ENCODE measurements around the gene ADAT3. TPM values are rescaled to one million over a fixed set of nuclear protein-coding genes. Genes with fewer than 3 reads are reported as not detected.

ADAT3 gene
- polyA plus RNA-seq (ENCODE audit: insufficient read length): 2.4 TPM
- long read RNA-seq, donor 1, partial matches to known transcripts: 0 of 1 reads
- long read RNA-seq, donor 1, other reads (novel, unspliced or antisense): 0 of 1 reads
- long read RNA-seq, donor 2: 0 reads
- long read RNA-seq, donor 3: 0 reads
- long read RNA-seq, donor 4: 0 reads
- long read RNA-seq, donor 5, partial matches to known transcripts: 0 of 3 reads
- long read RNA-seq, donor 5, other reads (novel, unspliced or antisense): 0 of 3 reads
- long read RNA-seq, donor 6: 0 reads
- long read RNA-seq, donor 7: 0 reads
- long read RNA-seq, donor 8: 0 reads

DNA sequence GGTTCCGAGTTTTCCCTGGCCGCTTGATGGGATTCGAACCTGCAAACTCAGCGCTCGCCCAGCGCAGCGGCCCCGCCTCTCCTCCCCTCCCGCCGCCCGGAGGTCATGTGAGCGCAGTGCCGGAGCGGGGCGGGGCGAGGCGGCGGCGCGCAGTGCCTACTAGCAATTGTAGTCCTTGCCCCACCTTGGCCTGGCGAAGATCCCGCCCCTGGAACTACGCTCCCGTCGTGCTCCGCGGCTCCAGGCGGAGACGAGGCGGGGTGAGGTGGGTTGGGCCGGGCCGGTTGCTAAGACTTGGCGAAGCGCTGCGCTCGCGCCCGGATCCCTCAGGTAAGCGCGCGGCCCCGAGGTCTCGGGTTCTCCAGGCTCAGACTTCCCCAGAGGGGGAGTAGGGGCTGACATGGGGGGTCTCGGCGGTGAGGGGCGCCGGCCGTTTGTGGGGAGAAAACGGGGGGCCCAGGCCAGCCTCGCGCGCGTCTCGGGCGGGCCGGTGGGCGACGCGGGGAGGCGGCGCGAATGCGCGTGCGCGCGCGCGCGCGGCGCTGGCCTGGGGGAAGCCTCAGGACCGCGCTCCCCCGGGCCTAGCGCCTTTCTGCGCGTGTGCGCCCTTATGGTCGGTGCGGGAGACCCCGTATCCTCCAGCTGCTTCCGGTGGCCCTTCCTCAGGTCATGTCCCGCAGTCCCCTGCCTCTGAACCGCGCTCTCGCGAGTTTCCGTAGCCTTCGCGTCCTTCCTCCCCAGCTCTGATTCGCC lies at the start of gene ADAT3, which contains the start of gene SCAMP4:
TSS of gene ADAT3 (plus strand) at position 290 of the 753 bp plus-strand sequence. CDS start 6,649 bp downstream, outside the sequence.
TSS of gene SCAMP4 (plus strand) at position 290 of the 753 bp plus-strand sequence. CDS start 9,621 bp downstream, outside the sequence.
- peak; percentile 97 for DNase-seq

DNA sequence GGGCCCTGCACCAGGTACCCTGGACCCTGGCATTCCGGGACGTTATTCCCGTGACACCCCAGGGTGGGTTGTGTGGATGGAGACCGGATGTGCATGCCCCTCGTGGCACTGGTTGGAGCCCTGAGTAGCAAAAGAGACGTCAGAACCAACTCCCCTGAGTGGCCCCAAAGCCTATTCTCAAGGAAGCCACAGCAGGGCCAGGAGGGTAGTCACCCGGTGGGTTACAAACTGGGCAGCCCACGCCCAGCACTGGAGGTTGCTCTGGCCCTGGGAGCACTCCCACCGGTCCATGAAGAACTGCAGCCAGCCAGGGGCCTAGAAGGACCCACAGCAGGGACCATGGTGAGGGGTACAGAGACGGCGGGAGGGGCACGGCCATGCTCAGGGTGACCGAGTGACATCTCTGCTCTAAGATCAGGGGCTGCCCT lies 49.4 kb upstream of the ADAT3 start:
- DNase-seq: no peak

DNA sequence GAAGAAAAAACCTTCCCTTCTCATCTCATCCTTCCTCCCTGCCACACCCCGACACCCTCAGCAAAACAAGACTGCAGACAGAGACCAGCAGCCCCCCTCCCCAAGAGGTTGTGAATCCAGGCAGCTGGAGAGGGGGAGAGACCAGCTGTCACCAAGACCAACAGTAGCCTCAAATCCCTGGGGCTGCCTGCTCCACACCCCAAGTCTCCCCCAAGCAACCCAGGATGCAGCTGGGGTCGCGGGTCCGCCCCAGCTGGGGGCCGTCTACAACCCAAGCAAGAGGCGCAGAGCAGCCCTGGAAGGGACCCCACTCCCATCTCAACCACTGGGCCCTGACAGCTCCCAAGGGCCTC lies 48.9 kb upstream of the ADAT3 start:
- DNase-seq: no peak

DNA sequence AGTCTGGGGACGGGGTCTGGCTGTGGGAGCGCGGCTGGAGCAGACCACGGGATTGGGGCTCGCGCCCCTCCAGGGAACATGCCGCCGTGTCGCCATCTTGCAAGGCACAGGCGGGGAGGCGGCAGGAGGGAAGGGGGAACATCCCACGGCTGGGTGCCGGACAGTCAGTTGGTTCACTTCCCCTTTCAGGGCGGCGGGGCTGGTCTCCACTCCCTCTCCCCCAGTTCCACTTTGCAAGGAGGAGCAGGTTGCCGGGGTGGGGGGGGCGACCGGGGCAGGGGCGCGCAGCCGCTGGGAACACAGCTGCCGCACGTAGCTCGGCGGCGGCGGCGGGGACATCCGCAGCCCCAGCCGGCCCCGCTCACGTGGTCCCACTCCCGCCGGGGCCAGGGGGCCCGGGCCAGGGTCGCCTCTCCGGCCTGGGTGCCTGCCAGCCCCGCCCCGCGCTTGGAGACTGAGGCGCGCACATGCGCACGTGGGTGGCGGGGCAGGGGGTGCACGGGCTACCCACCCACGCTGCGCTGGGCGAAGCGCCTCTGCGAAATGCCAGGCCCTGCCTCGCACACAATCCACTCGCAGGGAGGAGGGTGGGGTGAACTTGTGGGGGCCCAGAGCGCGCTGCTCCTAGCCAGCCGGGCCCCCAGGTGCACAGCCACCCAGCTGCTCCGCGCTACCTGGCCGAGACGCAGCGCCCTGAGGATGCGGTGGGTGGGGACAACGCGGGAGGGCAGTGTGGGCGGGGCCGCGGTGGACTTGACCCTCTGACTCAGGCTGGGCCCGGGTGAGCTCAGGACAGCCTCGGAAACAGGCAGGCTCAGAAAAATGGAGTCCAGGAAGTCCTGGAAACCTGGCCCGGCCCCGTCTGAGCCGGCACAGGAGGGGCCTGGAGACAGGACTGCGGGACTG lies 48.2 kb upstream of the ADAT3 start:
- DNase-seq: no peak

DNA sequence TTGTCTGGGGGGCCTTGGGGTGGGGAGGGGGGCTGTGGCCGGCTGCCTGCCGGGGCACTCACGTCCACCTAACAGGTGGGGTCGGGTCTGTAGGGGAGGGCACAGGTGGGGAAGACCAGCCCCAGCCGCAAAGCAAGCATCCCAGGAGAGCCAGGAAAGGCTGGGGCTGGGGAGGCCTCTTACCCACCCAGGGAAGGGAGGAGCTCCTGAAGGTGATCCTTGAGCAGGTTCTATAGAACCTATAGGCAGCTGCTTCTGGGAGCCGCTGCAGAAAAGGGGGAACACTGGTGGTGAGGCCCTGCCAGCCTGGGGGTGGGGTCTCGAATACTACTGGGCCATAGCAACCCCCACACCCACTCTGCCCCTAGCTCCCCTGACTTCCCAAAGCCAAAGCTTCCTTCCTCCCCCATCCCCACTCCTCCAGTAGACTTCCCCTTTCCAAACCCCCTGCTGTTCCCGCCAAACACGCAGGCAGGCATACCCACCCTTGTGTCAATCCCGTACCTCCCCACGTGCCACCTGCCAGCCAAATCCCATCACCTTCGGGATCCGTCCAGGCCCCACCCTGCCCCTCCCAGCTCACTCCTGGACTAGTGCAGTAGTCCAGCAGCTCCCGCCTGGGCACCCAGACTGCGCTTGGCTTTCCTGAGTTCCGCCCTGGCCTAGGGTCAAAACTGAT lies 47.4 kb upstream of the ADAT3 start:
- DNase-seq: no peak

DNA sequence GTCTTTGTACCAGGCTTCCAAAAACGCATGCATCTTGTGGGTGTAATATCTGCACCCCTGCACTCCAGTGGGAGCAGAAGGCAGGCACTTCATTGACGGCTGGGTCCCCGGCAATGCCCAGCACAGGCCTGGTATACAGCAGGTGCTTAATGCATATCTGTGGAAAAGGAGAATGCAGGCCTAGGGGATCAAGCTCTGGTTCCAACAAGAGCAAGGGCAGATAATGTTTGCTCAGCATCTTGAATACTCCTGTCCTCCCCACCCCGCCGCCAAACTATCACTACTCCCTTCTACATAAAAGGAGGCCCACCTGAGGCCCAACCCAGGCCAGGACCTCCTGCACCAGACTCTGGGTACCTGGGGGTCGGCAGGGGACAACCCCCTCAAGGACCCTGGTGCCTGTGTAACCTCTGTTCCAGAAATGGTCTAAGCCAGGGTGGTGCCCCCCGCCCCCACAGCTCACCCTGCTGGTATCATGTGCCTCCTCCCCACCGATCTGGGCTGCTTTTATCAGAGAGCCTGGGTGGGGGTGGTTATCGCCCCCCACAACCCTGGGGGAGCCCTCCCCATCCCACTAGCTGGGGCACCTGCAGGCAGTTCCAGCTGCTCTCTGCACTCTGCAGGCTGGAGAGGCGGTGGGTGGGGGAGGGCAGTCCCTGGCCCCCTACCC lies 46.7 kb upstream of the ADAT3 start:
- DNase-seq: no peak

DNA sequence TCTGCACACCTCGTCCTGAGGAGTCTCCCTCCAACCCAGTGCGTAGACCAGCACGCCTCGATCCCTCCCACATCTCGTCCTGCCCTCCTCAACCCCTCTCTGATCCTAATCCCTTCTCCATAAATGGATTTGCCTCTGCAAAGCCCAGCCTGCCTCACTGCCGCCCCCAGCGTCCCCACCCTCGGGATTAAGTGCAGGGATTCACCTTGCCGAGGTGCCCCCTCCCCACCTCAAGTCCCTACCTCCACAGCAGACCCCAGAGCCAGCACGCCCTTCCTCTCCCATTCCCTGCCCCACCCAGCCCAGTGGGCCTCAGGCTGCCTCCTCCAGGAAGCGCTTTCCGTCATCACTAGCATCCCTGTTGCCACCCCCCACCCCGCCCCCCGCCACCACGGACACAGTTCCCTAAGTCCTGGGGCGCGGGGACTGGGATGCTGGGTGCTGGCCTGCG lies 45.8 kb upstream of the ADAT3 start:
- no peak for DNase-seq

DNA sequence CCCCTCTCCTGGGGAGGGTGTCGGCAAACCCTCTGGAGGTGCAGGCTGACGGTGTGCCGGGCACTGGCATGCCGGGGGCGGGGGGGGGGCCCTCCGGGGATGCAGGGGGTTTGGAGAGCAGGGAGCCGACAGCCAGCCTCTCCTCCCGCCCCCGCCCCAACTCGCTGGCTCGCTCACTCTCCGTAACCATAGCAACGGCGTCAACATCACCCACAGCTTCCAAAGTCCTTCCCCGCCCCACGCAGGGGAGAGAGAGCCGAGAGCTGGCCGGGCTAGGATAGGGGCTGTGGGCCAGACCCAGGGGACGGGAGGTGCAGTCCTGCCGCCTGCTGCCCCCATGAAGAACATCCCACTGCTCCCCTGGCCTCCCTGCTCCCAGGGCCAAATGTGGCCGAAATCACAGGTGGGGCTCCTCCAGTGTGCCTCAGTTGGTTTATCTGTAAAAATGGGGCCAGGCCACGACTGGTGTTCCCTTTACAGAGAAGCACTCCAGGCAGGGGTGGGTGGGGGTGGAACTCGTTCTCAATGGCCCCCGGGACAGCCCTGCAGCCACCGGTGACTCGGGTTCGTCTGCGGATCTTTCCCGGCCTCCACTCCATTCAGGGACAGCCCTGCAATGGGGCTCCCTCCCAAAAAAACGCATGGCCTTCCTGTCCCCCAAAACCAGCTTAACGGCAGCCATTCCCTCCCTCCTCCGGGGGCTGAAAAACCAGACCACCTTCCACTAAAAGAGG lies 45.0 kb upstream of the ADAT3 start:
- DNase-seq: peak; percentile 83

DNA sequence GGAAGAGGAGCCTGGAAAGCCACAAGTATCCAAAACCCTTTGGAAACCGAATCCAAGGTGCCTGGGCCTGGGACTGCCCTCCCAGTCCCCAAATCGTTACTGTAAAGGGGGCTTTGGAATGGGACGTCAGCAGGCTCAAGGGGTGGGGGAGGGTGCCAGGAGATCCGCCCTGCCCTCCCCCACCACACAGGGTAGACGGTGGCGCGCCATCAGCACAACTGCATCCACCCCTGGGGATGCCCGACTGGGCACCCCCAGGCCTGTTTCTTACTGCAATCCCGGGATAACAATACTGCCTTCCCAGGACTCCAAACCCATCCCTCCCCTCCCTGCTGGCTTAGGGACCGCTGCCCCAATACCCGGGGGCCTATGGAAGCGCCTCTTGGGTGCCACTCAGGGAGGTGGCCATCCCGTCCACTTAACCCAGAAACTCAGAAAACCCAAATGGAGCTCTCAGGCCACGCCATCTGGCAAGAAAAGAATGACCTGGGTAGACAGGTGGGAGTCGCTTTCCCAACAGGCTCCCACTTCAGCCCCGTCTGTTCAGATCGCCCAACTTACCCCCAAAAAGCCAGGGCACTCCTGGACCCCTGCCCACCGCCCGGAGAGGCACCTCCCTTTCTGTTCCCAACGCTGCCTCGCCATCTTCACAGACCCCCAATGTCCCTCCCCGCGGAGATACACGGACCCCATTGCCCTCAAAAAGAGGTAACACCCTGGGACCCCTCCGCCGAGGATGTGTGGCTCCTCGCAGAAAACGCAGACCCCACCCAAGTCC lies 44.2 kb upstream of the ADAT3 start:
- no peak for DNase-seq

DNA sequence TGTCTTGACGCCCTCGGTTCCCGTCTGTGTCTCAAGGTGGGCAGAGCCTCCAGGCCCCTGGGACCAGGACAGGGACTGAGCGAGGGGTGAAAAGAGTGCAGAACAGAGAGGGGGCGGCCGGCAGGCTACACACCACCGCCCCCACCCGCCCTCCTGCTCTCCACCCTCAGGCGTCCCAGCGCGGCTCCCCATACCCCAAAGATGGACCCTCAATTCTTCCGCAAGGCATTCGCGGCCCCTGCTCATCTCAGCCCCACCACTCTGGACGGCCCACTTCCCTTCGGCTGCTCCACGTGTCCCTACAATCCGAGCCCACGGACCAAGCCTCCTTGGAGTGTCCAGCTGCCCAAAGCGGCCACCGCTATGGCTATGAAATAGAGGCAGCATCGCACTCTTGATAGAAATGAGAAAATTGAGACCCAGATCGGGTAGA lies 43.6 kb upstream of the ADAT3 start:
- no peak for DNase-seq

DNA sequence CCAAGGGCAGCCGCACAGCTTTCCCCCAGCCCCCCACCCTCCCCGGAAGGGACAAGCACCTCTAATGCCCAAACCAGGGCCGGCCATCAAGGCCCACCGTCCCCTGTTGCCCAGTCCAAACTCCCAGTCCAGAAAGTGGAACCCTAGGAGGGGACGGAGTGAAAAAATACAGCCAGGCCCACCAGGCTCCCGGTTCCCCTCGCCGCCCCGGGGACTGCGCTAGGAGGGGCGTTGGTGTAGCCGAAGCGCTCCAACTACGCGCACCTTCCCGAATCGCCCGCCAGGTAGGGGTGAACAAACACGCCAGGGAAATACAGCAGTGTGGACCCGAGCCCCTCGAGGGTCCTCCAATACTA lies 43.2 kb upstream of the ADAT3 start:
- no peak for DNase-seq

DNA sequence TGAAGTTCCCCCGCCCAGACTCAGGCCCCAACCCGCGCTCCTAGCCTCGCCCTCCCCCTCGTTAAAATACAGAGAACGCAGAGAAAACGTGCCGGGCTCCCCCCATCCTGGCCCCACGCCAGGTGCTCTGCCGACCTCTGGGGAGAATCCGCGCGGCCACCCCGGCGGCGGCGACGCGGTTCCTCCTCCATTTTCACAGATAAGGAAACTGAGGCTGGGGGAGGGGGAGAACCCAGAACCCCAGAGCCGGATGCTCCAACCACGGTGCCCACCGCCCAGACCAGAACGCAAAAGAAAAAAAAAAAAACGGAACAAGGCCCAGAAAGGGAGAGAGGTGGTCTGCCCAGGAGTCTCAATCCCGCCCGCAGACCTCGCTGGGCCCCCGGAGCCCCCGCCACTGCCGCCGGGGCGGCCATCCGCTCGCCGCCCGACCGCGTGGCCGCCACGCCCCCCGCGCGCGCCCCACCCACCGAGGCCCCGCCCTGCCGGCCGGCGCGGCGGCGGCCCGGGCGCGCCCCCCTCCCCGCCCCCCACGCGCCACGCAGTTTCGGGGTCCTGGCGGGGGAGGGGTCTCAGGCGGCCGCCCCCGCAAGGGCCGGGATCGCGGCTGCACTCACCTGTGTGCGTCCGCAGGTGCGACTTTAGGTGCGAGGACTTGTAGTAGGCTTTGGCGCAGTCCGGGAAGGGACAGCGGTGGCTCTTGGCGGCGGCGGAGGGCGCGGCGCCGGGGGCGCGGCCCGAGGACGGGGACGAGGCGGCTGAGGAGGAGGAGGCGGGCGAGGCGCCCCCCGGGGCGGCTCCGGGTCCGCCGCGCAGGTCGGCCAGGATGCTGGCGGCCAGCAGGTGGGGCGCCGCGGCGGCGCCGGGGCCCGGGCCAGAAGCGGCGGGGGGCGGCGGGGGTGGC lies 42.5 kb upstream of the ADAT3 start:
- no peak for DNase-seq

DNA sequence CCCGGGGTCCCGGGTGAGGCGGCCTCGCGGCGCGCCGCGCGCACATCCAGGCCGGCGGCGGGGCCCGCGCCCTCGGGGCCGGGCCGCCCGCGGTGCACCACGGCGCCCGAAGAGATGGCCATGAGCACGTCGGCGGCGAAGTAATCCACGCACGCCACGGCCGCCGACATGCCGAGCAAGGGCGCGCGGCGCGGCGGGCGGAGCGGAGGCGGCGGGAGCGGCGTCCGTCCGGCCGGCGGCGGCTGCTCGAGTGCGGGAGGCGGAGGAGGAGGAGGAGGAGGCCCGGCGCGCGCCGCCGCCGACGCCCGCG lies 41.9 kb upstream of the ADAT3 start, which contains the start of gene KLF16:
TSS of gene KLF16 (minus strand) at position 252 of the 310 bp plus-strand sequence. CDS start at position 170, 82 bp downstream.
- DNase-seq: no peak

DNA sequence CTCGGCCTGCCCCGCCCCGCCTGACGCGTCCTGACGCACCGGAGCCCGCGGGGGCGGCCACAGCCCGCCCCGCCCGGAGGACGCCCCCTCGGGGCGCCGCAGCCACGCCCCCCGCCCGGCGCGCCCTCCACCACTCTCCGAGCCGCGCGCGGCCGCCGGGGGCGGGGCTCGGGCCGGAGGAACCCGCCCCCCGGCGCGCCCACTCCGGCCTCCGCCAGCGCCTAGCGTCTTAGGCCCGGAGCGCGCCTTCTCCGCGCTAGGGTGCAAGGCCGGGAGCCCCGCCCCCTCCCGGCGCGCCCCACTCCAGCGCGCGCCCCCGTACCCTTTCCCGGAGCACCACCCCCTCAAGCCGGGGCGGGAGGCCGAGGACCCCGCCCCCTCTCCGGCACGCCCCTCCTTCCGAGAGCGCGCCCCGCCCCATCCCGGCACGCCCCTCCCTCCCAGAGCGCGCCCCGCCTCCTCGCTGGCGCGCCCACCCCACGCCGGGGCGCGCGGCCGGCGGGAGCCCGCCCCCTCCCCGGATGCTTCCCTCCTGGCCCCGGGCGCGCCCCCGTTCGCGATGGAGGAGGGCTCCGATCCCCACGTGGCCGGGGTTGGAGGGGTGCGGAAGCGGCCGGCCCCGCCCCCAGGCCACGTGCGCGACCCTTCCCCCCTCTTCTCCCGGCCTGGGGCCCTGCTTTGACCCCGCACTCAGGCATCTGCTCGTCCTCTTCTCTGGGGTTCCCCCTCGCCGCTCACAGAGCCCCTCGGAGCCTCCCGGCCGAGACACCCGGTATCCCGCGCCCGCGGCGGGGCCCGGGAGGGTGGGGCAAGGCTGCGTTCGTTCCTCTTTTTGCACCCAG lies 41.3 kb upstream of the ADAT3 start:
- DNase-seq: peak; percentile 90

DNA sequence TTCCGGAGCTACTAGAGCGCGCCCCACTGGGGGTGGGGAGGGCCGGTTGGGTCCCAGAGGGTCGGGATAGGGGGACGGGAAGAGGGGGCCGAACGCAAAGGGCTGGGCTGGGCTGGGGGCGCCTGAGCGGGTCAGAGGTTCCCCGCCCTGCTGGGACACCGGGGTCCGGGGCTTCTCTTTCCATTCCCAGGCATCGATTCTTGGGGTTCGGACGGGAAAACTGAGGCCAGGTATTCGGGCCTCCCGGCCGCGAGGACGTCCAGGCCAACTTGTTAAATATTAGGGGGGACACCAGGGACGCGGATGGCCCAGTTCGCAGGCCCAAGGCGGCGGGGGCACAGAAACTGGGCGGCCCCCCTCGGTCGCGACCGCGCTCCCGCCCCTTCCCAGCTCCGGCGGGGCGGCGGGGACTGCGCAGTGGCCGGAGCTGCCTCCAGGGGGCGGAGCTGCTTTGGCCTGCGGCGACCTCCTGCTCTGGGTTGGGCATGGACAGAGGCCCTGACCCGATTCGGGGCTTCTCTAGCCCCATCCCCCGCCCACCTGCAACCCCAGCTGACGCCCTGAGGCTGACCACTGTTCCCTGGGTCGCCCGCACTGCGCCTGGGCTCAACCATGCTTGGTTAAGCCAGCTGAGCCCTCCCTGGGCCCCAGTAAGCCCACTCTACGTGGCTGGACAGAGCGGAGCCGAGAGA lies 40.6 kb upstream of the ADAT3 start:
- no peak for DNase-seq

DNA sequence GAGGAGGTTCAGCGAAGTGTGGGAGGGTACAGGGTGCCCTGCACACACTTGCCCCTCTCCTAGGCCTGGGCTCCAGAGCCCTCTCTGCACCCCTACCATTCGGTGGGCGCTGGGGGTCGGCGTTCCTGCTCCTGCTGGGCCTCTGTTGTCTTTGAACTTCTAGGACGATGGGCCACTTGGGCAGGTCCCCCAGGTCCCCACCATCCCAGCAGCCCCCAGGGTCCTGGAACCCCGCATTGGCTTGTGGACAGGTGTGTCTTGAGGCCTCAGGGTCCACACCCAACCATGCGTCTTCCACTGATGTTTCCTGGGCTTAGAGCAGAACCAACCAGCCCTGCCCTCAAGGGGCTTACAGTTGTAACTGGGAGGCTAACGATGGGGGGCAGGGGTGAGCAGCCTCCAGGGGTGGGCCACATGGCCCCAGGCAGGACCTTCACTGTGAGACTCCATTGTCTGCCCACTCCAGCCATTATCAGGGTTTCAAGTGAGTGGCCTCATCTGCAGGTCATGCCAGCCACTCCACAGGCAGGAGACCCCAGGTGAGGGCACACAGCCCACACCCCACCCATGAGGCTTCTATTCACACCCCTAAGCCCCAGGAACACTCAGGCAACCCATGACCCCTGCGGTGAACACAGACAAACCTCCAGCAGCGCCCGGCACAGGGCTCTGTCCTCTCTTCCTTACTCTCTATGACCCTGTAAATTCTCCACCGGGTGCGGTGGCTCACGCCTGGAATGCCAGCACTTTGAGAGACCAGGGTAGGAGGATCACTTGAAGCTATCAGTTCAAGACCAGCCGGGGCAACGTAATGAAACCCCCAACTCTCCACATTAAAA lies 39.8 kb upstream of the ADAT3 start:
- DNase-seq: no peak
